ENCODE results near the gene CSF1R.

GRCh38 chr5:150053713-150054392, 32.5 kb downstream of the CSF1R start:
- TF ChIP-seq CTCF (optimal IDR thresholded peaks at IDR 0.05 in 1 of 3, IDR thresholded peaks at IDR 0.05 in 1 of 3, conservative IDR thresholded peaks at IDR 0.05 in 1 of 3; ENCODE audit: extremely low read depth in 1 of 3, insufficient read depth in 2 of 3, low read length in 3 of 3), result no peak
- TF ChIP-seq EZH2 (IDR thresholded peaks at IDR 0.05; ENCODE audit: low read length), result no peak
